Right lobe of liver (tissue), 4 donors: ENCODE measurements around the gene SLC45A1.

Experiments used
- POLR2A ChIP-seq: fragments of 450-650 bp; IDR thresholded peaks from one replicate; pipeline ENCODE4 v1.6.1; 2017; ENCODE audit warnings: antibody characterized with exemption, mild to moderate bottlenecking
- TF ChIP-seq, protein P1 (sequence below), 4 donors: fragments of 200-600 bp in 3 of 4; fragments of 450-650 bp in 1 of 4; IDR thresholded peaks; one replicate each; pipeline versions ENCODE4 v1.5.1 to v1.8.0; 2016 to 2022; ENCODE audit warnings: antibody characterized with exemption in 4 of 4, mild to moderate bottlenecking in 2 of 4
- donor health status: DM: no; HTN: no; CAD: no.
- donor health status: DM: no; HTN: no; CAD: no.
- donor health status: DM: no; HTN: yes; CAD: no.

DNA sequence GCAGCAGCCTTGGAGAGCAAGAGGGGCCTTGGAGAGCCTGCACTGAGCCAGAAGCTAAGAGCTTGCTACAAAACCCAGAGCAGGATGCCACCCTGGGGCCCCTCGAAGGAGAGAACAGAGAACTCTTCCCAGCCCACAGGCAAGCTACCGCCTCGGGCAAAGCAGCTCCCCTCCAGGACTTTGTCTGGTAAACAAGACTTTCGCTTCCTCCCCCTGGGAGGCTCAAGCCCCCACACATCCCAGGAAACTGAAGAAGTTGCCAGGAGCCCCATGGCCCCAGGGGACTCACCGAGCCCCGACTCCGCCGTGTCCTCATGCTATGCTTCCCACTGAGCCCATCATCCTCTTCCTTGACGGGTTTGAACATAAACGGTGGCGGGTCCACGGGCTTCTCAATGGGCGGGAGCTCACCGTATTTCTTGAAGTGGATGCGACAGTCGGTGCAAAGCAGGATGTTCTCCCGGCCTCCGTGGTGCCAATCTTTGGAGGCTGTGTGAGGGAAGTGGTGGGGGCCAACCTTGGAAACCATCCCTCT is 45.9 kb downstream of the SLC45A1 start:
- TF ChIP-seq, protein P1, sequence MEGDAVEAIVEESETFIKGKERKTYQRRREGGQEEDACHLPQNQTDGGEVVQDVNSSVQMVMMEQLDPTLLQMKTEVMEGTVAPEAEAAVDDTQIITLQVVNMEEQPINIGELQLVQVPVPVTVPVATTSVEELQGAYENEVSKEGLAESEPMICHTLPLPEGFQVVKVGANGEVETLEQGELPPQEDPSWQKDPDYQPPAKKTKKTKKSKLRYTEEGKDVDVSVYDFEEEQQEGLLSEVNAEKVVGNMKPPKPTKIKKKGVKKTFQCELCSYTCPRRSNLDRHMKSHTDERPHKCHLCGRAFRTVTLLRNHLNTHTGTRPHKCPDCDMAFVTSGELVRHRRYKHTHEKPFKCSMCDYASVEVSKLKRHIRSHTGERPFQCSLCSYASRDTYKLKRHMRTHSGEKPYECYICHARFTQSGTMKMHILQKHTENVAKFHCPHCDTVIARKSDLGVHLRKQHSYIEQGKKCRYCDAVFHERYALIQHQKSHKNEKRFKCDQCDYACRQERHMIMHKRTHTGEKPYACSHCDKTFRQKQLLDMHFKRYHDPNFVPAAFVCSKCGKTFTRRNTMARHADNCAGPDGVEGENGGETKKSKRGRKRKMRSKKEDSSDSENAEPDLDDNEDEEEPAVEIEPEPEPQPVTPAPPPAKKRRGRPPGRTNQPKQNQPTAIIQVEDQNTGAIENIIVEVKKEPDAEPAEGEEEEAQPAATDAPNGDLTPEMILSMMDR (IDR thresholded peaks at IDR 0.05), result no peak
- no peak for TF ChIP-seq POLR2A
